HG02623 (cell line): ENCODE measurements around the gene FGF4.

Experiments used
- ATAC-seq: cut with Tn5 transposase; IDR thresholded peaks from one replicate; pipeline ENCODE4 v1.9.1; 2021; ENCODE audit warnings: moderate library complexity; ENCODE audit not compliant: unreplicated experiment

The FGF4 gene

DNA sequence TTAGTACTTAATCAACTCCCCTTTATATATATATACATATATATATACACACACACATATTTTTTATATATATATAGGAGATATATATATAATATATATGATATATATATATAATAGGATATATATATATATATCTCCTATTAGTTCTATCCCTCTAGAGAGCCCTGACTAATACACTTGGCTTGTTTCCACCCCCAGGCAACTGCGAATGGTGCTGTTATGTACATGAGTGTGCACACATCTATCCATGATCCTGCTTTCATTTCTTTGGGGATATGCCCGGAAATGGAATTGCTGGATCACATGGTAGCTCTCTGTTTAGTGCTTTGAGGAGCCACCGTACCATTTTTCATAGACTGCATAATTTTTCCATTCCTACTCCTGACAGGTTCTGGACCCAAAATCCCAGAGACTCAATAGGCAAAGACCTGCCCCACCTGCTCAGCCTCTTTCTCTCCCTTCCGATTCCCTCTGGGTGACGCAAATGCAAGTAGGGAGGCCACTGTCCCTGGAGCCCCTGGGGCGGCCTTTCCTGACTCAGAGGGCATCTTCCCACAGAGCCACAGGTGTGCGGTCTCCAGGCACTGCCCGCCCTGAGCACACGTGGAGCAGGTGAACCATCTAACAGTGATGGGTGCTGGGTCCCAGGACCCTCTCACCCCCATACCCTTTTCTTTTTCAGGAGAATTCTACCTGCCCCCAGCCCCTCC, 32.1 kb upstream of the FGF4 start:
- no peak for ATAC-seq

GRCh38 chr11:69804769-69805508, 29.8 kb upstream of the FGF4 start:
- no peak for ATAC-seq

- ATAC-seq = no peak
Observed at GRCh38 chr11:69803604-69804218, 28.6 kb upstream of the FGF4 start.

- ATAC-seq = no peak
Observed at GRCh38 chr11:69803022-69803421, 27.9 kb upstream of the FGF4 start.

GRCh38 chr11:69802590-69802989, 27.4 kb upstream of the FGF4 start:
- ATAC-seq = no peak

DNA sequence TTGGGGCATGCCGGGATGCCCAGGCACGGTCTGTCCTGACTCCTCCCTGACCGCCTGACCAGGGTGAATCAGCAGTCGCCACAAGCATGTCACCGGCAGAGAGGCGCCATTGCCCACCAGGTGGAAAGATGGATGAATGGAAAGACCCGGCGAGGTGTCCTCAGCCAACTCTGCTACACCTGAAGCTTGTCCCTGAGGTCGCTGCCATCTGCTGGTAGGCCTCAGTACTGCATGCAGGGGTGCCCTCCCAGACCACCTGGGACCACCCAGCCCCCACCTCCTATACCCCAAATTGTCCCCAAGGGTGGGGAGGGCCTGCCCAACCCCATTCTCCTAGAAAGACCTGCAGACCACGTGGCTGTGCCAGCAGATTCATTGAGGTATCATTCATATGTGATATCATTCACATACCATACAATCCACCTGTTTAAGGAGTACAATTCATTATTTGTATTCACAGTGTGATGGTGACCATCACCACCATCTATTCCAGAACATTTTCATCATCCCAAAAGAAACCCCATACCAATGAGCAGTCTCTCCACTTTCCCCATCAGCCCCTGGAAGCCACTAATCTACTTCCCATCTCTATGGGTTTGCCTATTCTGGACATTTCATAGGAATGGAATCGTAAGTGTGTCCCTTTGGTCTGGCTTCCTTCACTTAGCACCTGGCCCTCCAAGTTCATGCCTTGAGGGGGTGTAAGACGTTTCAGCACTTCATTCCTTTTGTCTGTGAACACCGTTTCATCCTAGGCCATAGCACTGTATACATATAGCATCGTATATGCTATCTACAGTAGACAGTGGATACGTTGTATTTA, 26.6 kb upstream of the FGF4 start:
- ATAC-seq = no peak

- ATAC-seq = no peak
Observed at GRCh38 chr11:69800278-69800677, 25.1 kb upstream of the FGF4 start.

DNA sequence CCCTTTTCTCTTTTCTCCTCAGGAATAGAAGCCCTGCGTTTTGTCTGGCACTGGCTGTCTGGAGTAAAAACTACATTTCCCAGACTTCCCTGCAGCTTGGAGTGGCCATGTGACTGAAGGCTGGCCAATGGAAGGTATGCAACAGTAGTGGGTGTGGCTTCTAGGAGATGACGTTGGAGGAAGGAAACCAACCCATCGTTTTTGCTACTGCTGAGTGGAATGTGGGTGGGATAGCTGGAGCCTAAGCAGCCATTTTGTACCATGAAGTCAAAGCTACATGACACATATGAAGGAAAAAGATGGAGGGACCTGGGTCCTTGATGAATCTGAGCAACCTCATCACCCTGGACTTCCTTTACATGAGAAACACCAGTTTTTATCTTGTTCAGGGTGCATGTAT, 24.4 kb upstream of the FGF4 start:
- ATAC-seq = no peak

DNA sequence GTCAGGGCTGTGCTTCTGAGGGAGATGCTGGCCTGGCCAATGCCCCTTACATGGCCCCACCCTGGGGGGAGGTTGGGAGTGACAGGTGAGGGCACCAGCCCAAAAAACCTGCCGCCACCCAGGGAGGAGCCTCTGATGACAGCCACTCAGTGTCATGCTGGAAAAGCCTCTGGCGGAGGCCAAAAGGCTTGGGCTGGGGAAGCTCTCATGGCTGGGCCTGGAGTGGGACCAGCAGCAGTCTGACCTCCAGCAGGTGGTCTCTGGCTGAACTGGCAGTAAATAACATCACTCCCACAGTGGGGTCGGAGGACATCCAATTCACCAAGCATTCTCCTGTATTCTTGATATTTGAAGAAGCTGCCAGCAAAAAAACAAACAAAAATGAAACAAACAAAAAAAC, 24.0 kb upstream of the FGF4 start:
- no peak for ATAC-seq

DNA sequence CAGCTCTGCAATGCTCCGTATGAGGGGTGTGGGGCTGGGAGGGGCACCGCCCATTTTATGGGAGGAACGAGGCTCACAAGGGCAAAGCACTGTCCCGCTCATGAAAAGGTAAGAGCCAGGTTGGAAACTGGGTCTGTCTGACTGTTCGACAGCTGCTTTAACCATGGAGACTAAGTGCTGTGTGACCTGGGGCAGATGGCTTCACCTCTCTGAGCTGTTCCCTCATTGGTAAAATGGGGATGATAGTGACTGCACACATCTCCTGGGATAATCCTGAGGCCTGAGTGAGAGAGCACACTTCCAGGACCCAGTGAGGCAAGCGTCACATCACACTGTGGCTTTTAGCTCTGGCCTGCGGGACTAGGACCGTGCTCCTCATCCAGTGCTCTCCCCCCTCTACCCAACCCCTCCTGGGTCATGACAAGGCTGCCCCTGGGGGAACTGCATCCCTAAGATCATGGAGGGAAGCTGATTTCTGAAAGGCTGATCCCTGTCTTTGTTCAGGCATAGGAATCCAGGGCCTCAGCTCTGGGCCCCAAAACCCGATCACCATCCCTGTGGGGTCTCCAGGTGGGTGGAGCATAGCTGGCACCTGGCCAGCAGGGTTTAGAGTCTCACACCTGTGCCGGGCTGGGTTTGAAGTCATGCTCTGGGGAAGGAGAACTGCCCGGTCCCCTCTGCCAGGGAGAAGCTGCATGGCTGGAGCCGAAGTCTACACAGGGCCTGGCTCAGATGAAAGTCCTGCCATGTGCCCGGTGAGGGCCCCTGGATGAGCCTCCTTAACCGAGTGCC, 22.8 kb upstream of the FGF4 start:
- no peak for ATAC-seq

GRCh38 chr11:69797156-69797555, 22.0 kb upstream of the FGF4 start:
- no peak for ATAC-seq

GRCh38 chr11:69796063-69796462, 20.9 kb upstream of the FGF4 start:
- ATAC-seq = no peak

DNA sequence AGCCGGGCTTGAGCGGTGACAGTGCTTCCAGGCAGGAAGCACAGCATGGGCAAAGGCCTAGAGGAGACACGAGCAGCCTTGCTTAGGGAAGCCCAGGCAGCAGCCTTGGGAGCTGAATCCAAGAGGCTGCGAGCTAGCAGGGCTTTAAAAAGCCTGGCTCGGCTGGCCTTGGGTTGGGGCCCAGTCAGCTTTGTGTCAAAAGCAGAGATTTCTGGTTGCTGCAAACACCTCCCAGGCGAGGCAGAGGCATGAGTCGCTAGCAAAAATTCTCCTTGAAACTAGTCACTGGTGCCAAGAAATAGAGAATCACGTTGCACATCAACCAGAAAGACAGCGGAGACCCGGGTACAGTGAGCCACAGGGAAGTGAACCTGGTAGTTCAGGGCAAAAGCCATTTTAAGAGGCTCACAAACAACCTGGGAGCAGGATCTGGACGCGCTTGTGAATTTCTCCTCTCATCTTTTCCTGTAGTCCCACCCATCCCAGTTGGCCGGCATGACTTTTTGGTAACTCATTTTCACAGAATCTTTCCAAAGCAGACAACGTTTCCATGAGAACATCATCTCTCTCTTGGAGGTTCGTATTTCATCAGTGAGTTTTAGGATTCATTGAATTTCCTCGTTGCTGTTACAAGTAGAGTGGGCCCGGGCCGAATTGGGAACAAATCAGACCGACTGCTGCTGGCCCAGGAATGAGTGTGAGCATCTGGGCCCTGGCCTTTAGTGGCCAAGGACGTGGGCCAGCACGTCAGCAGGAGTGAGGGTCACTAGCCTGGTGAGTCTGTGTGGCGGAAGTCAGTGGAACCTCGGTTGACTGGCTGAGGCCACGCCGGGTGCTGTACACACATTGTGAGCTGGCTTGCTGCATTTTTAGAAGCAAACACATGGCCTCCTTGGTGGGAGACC, 16.4 kb upstream of the FGF4 start:
- ATAC-seq = no peak

DNA sequence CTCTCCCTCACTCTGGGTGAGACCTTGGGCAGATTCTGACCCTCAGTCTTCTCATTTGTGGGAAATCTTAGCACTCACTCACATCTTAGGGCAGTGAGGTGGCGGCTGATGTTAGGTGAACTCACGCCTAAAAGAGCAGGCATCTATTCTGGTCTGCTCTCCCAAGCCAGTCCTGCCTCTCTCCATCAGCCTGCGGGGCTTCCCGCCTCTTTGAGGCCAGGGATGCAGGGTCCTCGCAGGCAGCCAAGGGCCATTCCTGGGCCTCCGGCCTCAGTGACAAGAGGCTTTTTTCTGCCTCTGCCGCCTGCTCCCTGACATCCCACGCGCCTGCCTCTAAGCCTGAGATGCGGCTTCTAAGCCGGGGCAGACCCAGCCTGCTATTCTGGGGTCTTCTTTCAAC, 13.8 kb upstream of the FGF4 start:
- no peak for ATAC-seq

DNA sequence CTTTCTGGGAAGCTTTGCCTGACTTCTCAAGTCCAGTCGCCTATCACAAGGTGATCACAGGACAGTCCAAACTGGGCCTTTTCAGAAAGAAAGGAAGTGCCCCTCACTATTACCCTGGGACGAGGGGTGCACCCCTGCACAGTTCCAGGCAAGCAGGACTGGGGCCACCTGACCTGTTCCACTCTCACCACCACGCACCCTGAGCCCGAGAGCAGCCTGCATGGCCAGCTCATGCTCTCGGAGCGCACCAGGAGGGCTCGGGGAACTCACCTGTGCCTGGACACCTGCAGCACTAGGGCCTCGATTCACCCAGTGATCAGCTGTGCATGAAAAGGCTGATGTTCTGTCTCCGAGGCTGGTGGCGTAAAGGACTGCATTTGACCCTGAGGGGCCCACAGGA, 12.8 kb upstream of the FGF4 start:
- no peak for ATAC-seq

DNA sequence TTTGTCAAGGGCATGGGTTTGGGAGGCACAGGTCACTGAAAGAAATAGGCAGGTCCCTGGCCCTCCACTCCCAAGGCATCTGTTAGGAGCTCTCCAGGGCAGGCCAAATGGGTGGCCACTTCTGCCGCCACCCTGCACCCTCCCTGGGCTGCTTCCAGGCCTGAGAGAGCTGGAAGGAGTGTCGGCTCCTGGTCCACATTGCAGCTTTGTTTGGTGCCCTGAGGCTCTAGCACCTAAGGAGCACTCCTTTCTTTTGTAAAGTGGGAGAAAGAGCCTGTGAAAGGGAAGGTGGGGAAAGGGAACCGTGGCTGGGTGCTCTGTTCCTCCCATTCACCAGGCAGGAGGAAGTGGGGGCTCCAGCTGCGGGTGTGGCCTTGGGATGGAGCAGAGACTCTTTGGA, 12.3 kb upstream of the FGF4 start:
- ATAC-seq = no peak

- no peak for ATAC-seq
Observed at GRCh38 chr11:69781241-69781640, 6.1 kb upstream of the FGF4 start.

GRCh38 chr11:69778373-69778772, 3.2 kb upstream of the FGF4 start:
- ATAC-seq = no peak

DNA sequence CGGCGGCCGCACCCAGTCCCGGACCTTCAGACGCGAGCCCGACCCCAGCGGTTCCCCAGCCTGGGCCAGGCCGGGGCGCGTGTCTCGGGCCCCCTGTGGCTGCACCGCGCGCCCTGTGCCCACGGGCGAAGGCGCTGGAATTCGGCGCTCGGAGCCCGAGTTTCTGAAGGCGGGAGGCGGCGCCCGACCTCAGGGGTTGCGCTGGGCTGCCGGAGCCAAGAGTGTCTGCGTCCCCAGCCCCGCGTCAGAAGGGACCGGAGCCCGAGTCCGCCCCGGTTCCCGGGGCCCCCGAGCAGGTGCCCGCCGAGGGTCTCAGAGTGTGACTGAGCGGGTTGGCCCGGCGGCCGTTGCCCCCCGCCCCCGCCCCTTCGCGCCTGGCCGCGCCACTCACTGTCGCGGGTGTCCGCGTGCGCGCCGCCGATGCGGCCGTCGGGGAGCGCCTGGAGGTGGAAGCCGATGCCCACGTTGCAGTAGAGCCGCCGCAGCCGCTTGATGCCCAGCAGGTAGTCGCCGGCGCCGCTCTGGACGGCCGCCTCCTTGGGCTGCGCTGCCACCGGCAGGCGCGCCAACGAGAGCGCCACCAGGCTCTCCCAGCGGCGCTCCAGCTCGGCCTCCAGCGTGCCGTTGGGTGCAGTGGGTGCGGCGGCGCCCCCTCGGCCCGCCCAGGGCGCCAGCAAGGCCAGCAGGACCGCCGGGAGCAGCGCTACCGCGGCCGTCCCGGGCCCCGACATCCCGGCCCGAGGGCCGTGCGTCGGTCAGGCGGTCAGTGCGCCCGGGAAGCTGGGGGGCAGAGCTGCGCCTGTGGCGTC, 583 bp downstream of the FGF4 start:
- ATAC-seq = no peak
